Neural progenitor cell (in vitro differentiated cells): ENCODE measurements around the gene MSL1. TPM values are rescaled to one million over a fixed set of nuclear protein-coding genes. Genes with fewer than 3 reads are reported as not detected.
A peak's percentile ranks its signal among the peaks of the same experiment; 100 is the strongest.

Experiments
- DNase-seq: peaks from one replicate; pipeline ENCODE4 v3.0.0-alpha.2; 2016; ENCODE audit warnings: low spot score
- H2AFZ ChIP-seq: fragments of 200-600 bp; sonication (generic); replicated peaks from 2 replicates; pipeline ENCODE4 v1.6.1; 2016; ENCODE audit warnings: antibody characterized with exemption
- H3F3A ChIP-seq: fragments of 200-600 bp; sonication (generic); 2 replicates; pipeline ENCODE4 v1.6.1; 2016; ENCODE audit warnings: antibody characterized with exemption, low read depth
- H3K27ac ChIP-seq: fragments of 200-600 bp; sonication (generic); 2 replicates; pipeline ENCODE4 v1.5.1; 2016; ENCODE audit warnings: mild to moderate bottlenecking
- H3K27me3 ChIP-seq: fragments of 200-600 bp; sonication (generic); 2 replicates; pipeline ENCODE4 v1.6.1; 2016; ENCODE audit warnings: mild to moderate bottlenecking, moderate library complexity
- H3K36me3 ChIP-seq: fragments of 200-600 bp; sonication (generic); 2 replicates; pipeline ENCODE4 v1.5.1; 2016
- H3K4me1 ChIP-seq: fragments of 200-600 bp; sonication (generic); 2 replicates; pipeline ENCODE4 v1.6.1; 2016; ENCODE audit warnings: mixed run types
- H3K4me2 ChIP-seq: fragments of 200-600 bp; sonication (generic); 2 replicates; pipeline ENCODE4 v1.6.1; 2016
- H3K4me3 ChIP-seq: fragments of 200-600 bp; sonication (generic); 2 replicates; pipeline ENCODE4 v1.5.1; 2016
- H3K79me2 ChIP-seq: fragments of 200-600 bp; sonication (generic); 2 replicates; pipeline ENCODE4 v1.6.1; 2016; ENCODE audit warnings: low read depth
- H3K9ac ChIP-seq: fragments of 200-600 bp; sonication (generic); 2 replicates; pipeline ENCODE4 v1.6.1; 2016
- H3K9me3 ChIP-seq: fragments of 200-600 bp; sonication (generic); 2 replicates; pipeline ENCODE4 v1.5.1; 2016; ENCODE audit warnings: low read depth
- H4K20me1 ChIP-seq: fragments of 200-600 bp; sonication (generic); 2 replicates; pipeline ENCODE4 v1.6.1; 2016; ENCODE audit warnings: low read depth
- H3K27ac Mint-ChIP-seq: 3 replicates; pipeline ENCODE4 v1.8.0; 2021; ENCODE audit warnings: mixed read lengths
- H3K27me3 Mint-ChIP-seq: 2 replicates; pipeline ENCODE4 v1.8.0; 2022; ENCODE audit warnings: low read depth, mild to moderate bottlenecking, inconsistent platforms, moderate library complexity, mixed read lengths; ENCODE audit not compliant: insufficient read depth
- H3K36me3 Mint-ChIP-seq: 3 replicates; pipeline ENCODE4 v1.8.0; 2021; ENCODE audit warnings: mixed read lengths
- H3K4me1 Mint-ChIP-seq: 3 replicates; pipeline ENCODE4 v1.8.0; 2021; ENCODE audit warnings: mixed read lengths
- H3K4me3 Mint-ChIP-seq: 3 replicates; pipeline ENCODE4 v1.8.0; 2021; ENCODE audit warnings: mild to moderate bottlenecking, moderate library complexity, mixed read lengths
- H3K9me3 Mint-ChIP-seq: 3 replicates; pipeline ENCODE4 v1.8.0; 2020; ENCODE audit warnings: mixed read lengths
- CTCF ChIP-seq: fragments of 200-600 bp; sonication (generic); IDR thresholded peaks from 2 replicates; pipeline ENCODE4 v1.5.1; 2017; ENCODE audit warnings: antibody characterized with exemption, mild to moderate bottlenecking
- EZH2 ChIP-seq: fragments of 200-600 bp; sonication (generic); IDR thresholded peaks from 2 replicates; pipeline ENCODE4 v1.6.1; 2017; ENCODE audit warnings: antibody characterized with exemption, mild to moderate bottlenecking, moderate library complexity
- EZH2phosphoT487 ChIP-seq: fragments of 200-600 bp; sonication (generic); IDR thresholded peaks from 2 replicates; pipeline ENCODE4 v1.6.1; 2017; ENCODE audit warnings: antibody characterized with exemption
- total RNA-seq: library from RNA; depleted of rRNA; stranded (reverse); fragments of >200 nt; gene quantifications from 2 replicates; pipeline ENCODE4 v1.2.3, GENCODE V29; 2015; ENCODE audit warnings: low replicate concordance

Gene MSL1
- total RNA-seq, 1 donor from 2014 or later, result 190 TPM

GRCh38 chr17:40177275-40177874, 55.6 kb downstream of the MSL1 start, which contains the start of gene RAPGEFL1:
TSS of gene RAPGEFL1 (plus strand) at chr17:40177470. CDS start at chr17:40177862, 392 bp downstream.
- Histone ChIP-seq H4K20me1 (peaks cover 42% of the 10 kb centered on the region), H3K27me3 (no peaks in the 10 kb centered on the region), H2AFZ (no peak within 1 kb of the TSS), H3K79me2 (no peaks in the 10 kb centered on the region), H3F3A (peaks cover 46% of the 10 kb centered on the region), H3K4me3 (peak within 1 kb of the TSS; percentile 60), H3K27ac (no peak within 1 kb of the TSS), H3K9ac (no peak within 1 kb of the TSS), H3K36me3 (no peaks in the 10 kb centered on the region), H3K4me1 (peaks cover 36% of the 10 kb centered on the region), H3K4me2 (peak within 1 kb of the TSS; percentile 96), H3K9me3 (no peaks in the 10 kb centered on the region)
- Mint-ChIP-seq H3K4me1 (peaks cover 43% of the 10 kb centered on the region), H3K9me3 (no peaks in the 10 kb centered on the region), H3K4me3 (peak within 1 kb of the TSS; percentile 77), H3K27ac (no peak within 1 kb of the TSS), H3K36me3 (peaks cover 17% of the 10 kb centered on the region), H3K27me3 (no peaks in the 10 kb centered on the region)
- peak; percentile 91 for DNase-seq
- TF ChIP-seq EZH2 (no peak), EZH2phosphoT487 (no peak), CTCF (no peak)

- H3K4me2 ChIP-seq, result peak overlapping the region; percentile 96
- Mint-ChIP-seq H3K4me3 (peak overlapping the region; percentile 48), H3K4me1 (peaks cover 43% of the 10 kb centered on the region), H3K9me3 (no peaks in the 10 kb centered on the region), H3K27me3 (no peaks in the 10 kb centered on the region), H3K27ac (no peak overlapping the region), H3K36me3 (peaks cover 15% of the 10 kb centered on the region)
- H3F3A ChIP-seq, result peaks cover 45% of the 10 kb centered on the region
- no peaks in the 10 kb centered on the region for H3K36me3 ChIP-seq
- peaks cover 36% of the 10 kb centered on the region for H3K4me1 ChIP-seq
- no peaks in the 10 kb centered on the region for H3K79me2 ChIP-seq
- no peak overlapping the region for H3K27ac ChIP-seq
- H3K9ac ChIP-seq, result no peak overlapping the region
- H3K9me3 ChIP-seq, result no peaks in the 10 kb centered on the region
- no peak overlapping the region for H2AFZ ChIP-seq
- no peaks in the 10 kb centered on the region for H3K27me3 ChIP-seq
- H4K20me1 ChIP-seq, result peaks cover 42% of the 10 kb centered on the region
- peak overlapping the region; percentile 60 for H3K4me3 ChIP-seq
- no peak for TF ChIP-seq EZH2
- peak; percentile 31 for TF ChIP-seq CTCF
- TF ChIP-seq EZH2phosphoT487, result no peak
- DNase-seq, result peak; percentile 60
These were observed 56.3 kb downstream of the MSL1 start for GRCh38 chr17:40178021-40178601.

- no peaks in the 10 kb centered on the region for H3K36me3 ChIP-seq
- Mint-ChIP-seq H3K4me1 (peaks cover 39% of the 10 kb centered on the region), H3K4me3 (peak overlapping the region; percentile 48), H3K27me3 (no peaks in the 10 kb centered on the region), H3K9me3 (no peaks in the 10 kb centered on the region), H3K36me3 (peaks cover 11% of the 10 kb centered on the region), H3K27ac (no peak overlapping the region)
- H3K4me2 ChIP-seq, result peak overlapping the region; percentile 96
- H3K79me2 ChIP-seq, result no peaks in the 10 kb centered on the region
- H3K27me3 ChIP-seq, result no peaks in the 10 kb centered on the region
- H3K9me3 ChIP-seq, result no peaks in the 10 kb centered on the region
- H3K4me3 ChIP-seq, result no peak overlapping the region
- H2AFZ ChIP-seq, result no peak overlapping the region
- H4K20me1 ChIP-seq, result peaks cover 42% of the 10 kb centered on the region
- no peak overlapping the region for H3K9ac ChIP-seq
- TF ChIP-seq CTCF (no peak), EZH2 (no peak), EZH2phosphoT487 (no peak)
- peaks cover 39% of the 10 kb centered on the region for H3F3A ChIP-seq
- no peak for DNase-seq
- peaks cover 36% of the 10 kb centered on the region for H3K4me1 ChIP-seq
- H3K27ac ChIP-seq, result no peak overlapping the region
These were observed 56.9 kb downstream of the MSL1 start for GRCh38 chr17:40178660-40179059.
